HEK293T (cell line): ENCODE data around the gene MAPK9.

ENCODE experiments used
- BHLHE40 ChIP-seq: fragments of 450-650 bp; IDR thresholded peaks from 2 replicates; pipeline ENCODE4 v1.6.1; 2016; ENCODE audit warnings: mild to moderate bottlenecking, moderate library complexity, borderline replicate concordance
- CTBP1 ChIP-seq: fragments of 450-650 bp; IDR thresholded peaks from 2 replicates; pipeline ENCODE4 v1.6.1; 2016; ENCODE audit warnings: borderline replicate concordance
- ELF4 ChIP-seq: fragments of 450-650 bp; IDR thresholded peaks from 2 replicates; pipeline ENCODE4 v1.6.1; 2017; ENCODE audit warnings: antibody characterized with exemption
- FOXK2 ChIP-seq: fragments of 450-650 bp; IDR thresholded peaks from 2 replicates; pipeline ENCODE4 v1.6.1; 2016; ENCODE audit warnings: mild to moderate bottlenecking
- FOXM1 ChIP-seq: fragments of 450-650 bp; IDR thresholded peaks from 2 replicates; pipeline ENCODE4 v1.6.1; 2017; ENCODE audit warnings: mild to moderate bottlenecking, borderline replicate concordance
- HDGF ChIP-seq: fragments of 450-650 bp; IDR thresholded peaks from 2 replicates; pipeline ENCODE4 v1.6.1; 2017; ENCODE audit warnings: antibody characterized with exemption, borderline replicate concordance
- L3MBTL2 ChIP-seq: fragments of 450-650 bp; conservative IDR thresholded peaks from 2 replicates; pipeline ENCODE4 v1.6.1; 2016; ENCODE audit warnings: mild to moderate bottlenecking
- LEF1 ChIP-seq: fragments of 450-650 bp; IDR thresholded peaks from 2 replicates; pipeline ENCODE4 v1.6.1; 2017; ENCODE audit warnings: mild to moderate bottlenecking, borderline replicate concordance
- NFRKB ChIP-seq: fragments of 450-650 bp; IDR thresholded peaks from 2 replicates; pipeline ENCODE4 v1.6.1; 2016; ENCODE audit warnings: mild to moderate bottlenecking, moderate library complexity
- PKNOX1 ChIP-seq: fragments of 450-650 bp; IDR thresholded peaks from 2 replicates; pipeline ENCODE4 v1.6.1; 2016
- SP1 ChIP-seq: fragments of 450-650 bp; IDR thresholded peaks from 2 replicates; pipeline ENCODE4 v1.6.1; 2017
- SUZ12 ChIP-seq: fragments of 450-650 bp; IDR thresholded peaks from 2 replicates; pipeline ENCODE4 v1.6.1; 2016; ENCODE audit warnings: mild to moderate bottlenecking
- TARDBP ChIP-seq: fragments of 450-650 bp; IDR thresholded peaks from 2 replicates; pipeline ENCODE4 v1.6.1; 2016
- ZNF384 ChIP-seq: fragments of 450-650 bp; IDR thresholded peaks from 2 replicates; pipeline ENCODE4 v1.6.1; 2016

GRCh38 chr5:180250329-180250728 is 41.6 kb downstream of the MAPK9 start:
- TF ChIP-seq PKNOX1 (no peak), NFRKB (no peak), ELF4 (no peak), SP1 (no peak), ZNF384 (no peak), FOXK2 (no peak), FOXM1 (no peak), BHLHE40 (no peak), CTBP1 (no peak), TARDBP (no peak), L3MBTL2 (no peak), SUZ12 (no peak), LEF1 (no peak), HDGF (no peak)
